Esophagus mucosa (tissue), 1 donor: ENCODE measurements around the gene FGF22. TPM values are rescaled to one million over a fixed set of nuclear protein-coding genes. Genes with fewer than 3 reads are reported as not detected.

Experiments
- ATAC-seq: fragments of 200-7000 bp; cut with Tn5 transposase; one replicate; pipeline ENCODE4 v1.9.1; 2020
- total RNA-seq: library from RNA; stranded (reverse); gene quantifications from one replicate; pipeline ENCODE4 v1.2.4, GENCODE V29; 2023
- donor health status: DM: yes; HTN: yes; CAD: no.

The FGF22 gene
- total RNA-seq, 1 donor from 2014 or later, result 0.12 TPM

GRCh38 chr19:644789-645188 lies 5.1 kb downstream of the FGF22 start:
- no peak for ATAC-seq

GRCh38 chr19:645912-646778 lies 6.5 kb downstream of the FGF22 start:
- ATAC-seq, result no peak

GRCh38 chr19:646779-647565 lies 7.3 kb downstream of the FGF22 start:
- no peak for ATAC-seq

GRCh38 chr19:647566-648284 lies 8.0 kb downstream of the FGF22 start:
- no peak for ATAC-seq

GRCh38 chr19:648305-648704 lies 8.6 kb downstream of the FGF22 start:
- ATAC-seq, result no peak

- ATAC-seq, result no peak
These were observed 9.5 kb downstream of the FGF22 start for GRCh38 chr19:648904-649801.

- no peak for ATAC-seq
These were observed 10.4 kb downstream of the FGF22 start for GRCh38 chr19:650121-650520.

- no peak for ATAC-seq
These were observed 11.6 kb downstream of the FGF22 start for GRCh38 chr19:651114-651818.

- no peak for ATAC-seq
These were observed 12.3 kb downstream of the FGF22 start for GRCh38 chr19:651991-652390.

- ATAC-seq, result no peak
These were observed 13.0 kb downstream of the FGF22 start for GRCh38 chr19:652467-653389.

- no peak for ATAC-seq
These were observed 13.7 kb downstream of the FGF22 start for GRCh38 chr19:653425-653824.

- no peak for ATAC-seq
These were observed 16.0 kb downstream of the FGF22 start for GRCh38 chr19:655691-656090.

- no peak for ATAC-seq
These were observed 17.3 kb downstream of the FGF22 start for GRCh38 chr19:656751-657559.

GRCh38 chr19:657611-658010 lies 17.9 kb downstream of the FGF22 start:
- no peak for ATAC-seq

- peak; percentile 35 for ATAC-seq
These were observed 18.6 kb downstream of the FGF22 start for GRCh38 chr19:658059-658839.

- peak; percentile 74 for ATAC-seq
These were observed 19.5 kb downstream of the FGF22 start for GRCh38 chr19:658916-659839.

GRCh38 chr19:660793-661426 lies 21.2 kb downstream of the FGF22 start:
- no peak for ATAC-seq
